Mucosa of rectum (tissue), 2 donors: ENCODE measurements around the gene HES6.

Experiments used
- H3K27ac ChIP-seq, 2 donors: one replicate each; pipeline ENCODE4 v1.7.0; 2013; ENCODE audit warnings: inconsistent platforms in 2 of 2, low read depth in 2 of 2, low read length in 2 of 2
- H3K27me3 ChIP-seq, 2 donors: one replicate each; pipeline ENCODE4 v1.7.0; 2013; ENCODE audit warnings: low read length in 2 of 2; ENCODE audit not compliant: control insufficient read depth in 2 of 2, insufficient read depth in 2 of 2
- H3K36me3 ChIP-seq, 2 donors: one replicate each; pipeline ENCODE4 v1.7.0; 2013; ENCODE audit warnings: low read length in 2 of 2; ENCODE audit not compliant: control insufficient read depth in 2 of 2, insufficient read depth in 2 of 2
- H3K4me1 ChIP-seq, 2 donors: one replicate each; pipeline ENCODE4 v1.7.0; 2013; ENCODE audit warnings: low read length in 2 of 2, mild to moderate bottlenecking in 1 of 2; ENCODE audit not compliant: control insufficient read depth in 2 of 2, insufficient read depth in 2 of 2
- H3K4me3 ChIP-seq, 2 donors: one replicate each; pipeline ENCODE4 v1.7.0; 2013; ENCODE audit warnings: low read length in 2 of 2
- H3K9ac ChIP-seq, 2 donors: one replicate each; pipeline ENCODE4 v1.7.0; 2013; ENCODE audit warnings: low read length in 2 of 2, low read depth in 1 of 2, mild to moderate bottlenecking in 1 of 2
- H3K9me3 ChIP-seq, 2 donors: one replicate each; pipeline ENCODE4 v1.7.0; 2013; ENCODE audit warnings: low read length in 2 of 2; ENCODE audit not compliant: control insufficient read depth in 2 of 2
- donor health status: healthy.
- donor health status: Normal muscosa, but diverticular disease.

The HES6 gene

GRCh38 chr2:238242731-238243495 is 3.1 kb upstream of the HES6 start:
- H3K4me1 ChIP-seq = peaks cover 16 to 28% of the 10 kb centered on the region in 2 donors
- no peak overlapping the region for H3K4me3 ChIP-seq

GRCh38 chr2:238241970-238242369 is 2.1 kb upstream of the HES6 start:
- H3K4me3 ChIP-seq = peak overlapping the region in 1 of 2 donors; percentile 13

More at GRCh38 chr2:238242731-238243495, 3.1 kb upstream of the HES6 start:
- no peaks in the 10 kb centered on the region for H3K9me3 ChIP-seq
- peak overlapping the region; percentile 14 to 26 for H3K9ac ChIP-seq
- peaks cover 29 to 31% of the 10 kb centered on the region in 2 donors for H3K36me3 ChIP-seq
- H3K27ac ChIP-seq = peak overlapping the region; percentile 31 to 74
- H3K27me3 ChIP-seq = no peaks in the 10 kb centered on the region

GRCh38 chr2:238240757-238241711 is 1.2 kb upstream of the HES6 start:
- peaks cover 13 to 15% of the 10 kb centered on the region in 2 donors for H3K36me3 ChIP-seq
- H3K27me3 ChIP-seq = peaks cover 0 to 3% of the 10 kb centered on the region in 2 donors
- H3K9ac ChIP-seq = peak overlapping the region in 1 of 2 donors; percentile 42
- H3K9me3 ChIP-seq = no peaks in the 10 kb centered on the region
- peak overlapping the region in 1 of 2 donors; percentile 4 for H3K4me3 ChIP-seq
- peak overlapping the region; percentile 34 to 48 for H3K27ac ChIP-seq
- peaks cover 16 to 28% of the 10 kb centered on the region in 2 donors for H3K4me1 ChIP-seq

More at GRCh38 chr2:238241970-238242369, 2.1 kb upstream of the HES6 start:
- peak overlapping the region in 1 of 2 donors; percentile 74 for H3K27ac ChIP-seq
- no peaks in the 10 kb centered on the region for H3K9me3 ChIP-seq
- peaks cover 16 to 28% of the 10 kb centered on the region in 2 donors for H3K4me1 ChIP-seq
- no peak overlapping the region for H3K9ac ChIP-seq
- peaks cover 19 to 22% of the 10 kb centered on the region in 2 donors for H3K36me3 ChIP-seq
- H3K27me3 ChIP-seq = peaks cover 0 to 3% of the 10 kb centered on the region in 2 donors

- Histone ChIP-seq H3K4me3 (peak overlapping the region; percentile 67 to 77), H3K9ac (peak overlapping the region in 1 of 2 donors; percentile 71), H3K4me1 (peaks cover 16 to 28% of the 10 kb centered on the region in 2 donors), H3K27ac (peak overlapping the region; percentile 47 to 65), H3K9me3 (no peaks in the 10 kb centered on the region), H3K27me3 (peaks cover 0 to 3% of the 10 kb centered on the region in 2 donors), H3K36me3 (peaks cover 3 to 6% of the 10 kb centered on the region in 2 donors)
Observed at GRCh38 chr2:238239543-238239862, 335 bp downstream of the HES6 start.

- H3K4me1 ChIP-seq = peaks cover 16 to 28% of the 10 kb centered on the region in 2 donors
- H3K27ac ChIP-seq = no peak overlapping the region
- peaks cover 0 to under 1% of the 10 kb centered on the region in 2 donors for H3K36me3 ChIP-seq
- H3K4me3 ChIP-seq = peak overlapping the region; percentile 37 to 61
- H3K9ac ChIP-seq = peak overlapping the region in 1 of 2 donors; percentile 43
- peaks cover 0 to 3% of the 10 kb centered on the region in 2 donors for H3K27me3 ChIP-seq
- H3K9me3 ChIP-seq = no peaks in the 10 kb centered on the region
Observed at GRCh38 chr2:238238766-238239542, 884 bp downstream of the HES6 start.

GRCh38 chr2:238238311-238238765 is 1.5 kb downstream of the HES6 start:
- Histone ChIP-seq H3K36me3 (no peaks in the 10 kb centered on the region), H3K27me3 (peaks cover 0 to 3% of the 10 kb centered on the region in 2 donors), H3K4me1 (peaks cover 13 to 25% of the 10 kb centered on the region in 2 donors), H3K4me3 (no peak overlapping the region), H3K27ac (no peak overlapping the region), H3K9me3 (no peaks in the 10 kb centered on the region), H3K9ac (no peak overlapping the region)

- Histone ChIP-seq H3K27me3 (peaks cover 0 to 3% of the 10 kb centered on the region in 2 donors), H3K36me3 (no peaks in the 10 kb centered on the region), H3K4me1 (peaks cover 7 to 17% of the 10 kb centered on the region in 2 donors), H3K9me3 (no peaks in the 10 kb centered on the region), H3K9ac (no peak overlapping the region), H3K27ac (no peak overlapping the region), H3K4me3 (no peak overlapping the region)
Observed at GRCh38 chr2:238237431-238238135, 2.3 kb downstream of the HES6 start.

GRCh38 chr2:238236571-238236970 is 3.3 kb downstream of the HES6 start:
- Histone ChIP-seq H3K27ac (no peak overlapping the region), H3K36me3 (no peaks in the 10 kb centered on the region), H3K4me1 (peaks cover 3 to 10% of the 10 kb centered on the region in 2 donors), H3K9me3 (no peaks in the 10 kb centered on the region), H3K27me3 (peaks cover 0 to 3% of the 10 kb centered on the region in 2 donors), H3K4me3 (no peak overlapping the region), H3K9ac (no peak overlapping the region)

GRCh38 chr2:238235856-238236255 is 4.0 kb downstream of the HES6 start:
- Histone ChIP-seq H3K27me3 (peaks cover 0 to 3% of the 10 kb centered on the region in 2 donors), H3K4me1 (peaks cover 3 to 4% of the 10 kb centered on the region in 2 donors), H3K36me3 (no peaks in the 10 kb centered on the region), H3K27ac (no peak overlapping the region), H3K9me3 (no peaks in the 10 kb centered on the region), H3K9ac (no peak overlapping the region), H3K4me3 (no peak overlapping the region)
